ENCODE results near the gene TEX55.
"Not testable (repeated sequence)": the region's sequence is repeated elsewhere in the genome, so short reads cannot be mapped to it uniquely, and the experiment has no call there.

TEX55 gene

DNA sequence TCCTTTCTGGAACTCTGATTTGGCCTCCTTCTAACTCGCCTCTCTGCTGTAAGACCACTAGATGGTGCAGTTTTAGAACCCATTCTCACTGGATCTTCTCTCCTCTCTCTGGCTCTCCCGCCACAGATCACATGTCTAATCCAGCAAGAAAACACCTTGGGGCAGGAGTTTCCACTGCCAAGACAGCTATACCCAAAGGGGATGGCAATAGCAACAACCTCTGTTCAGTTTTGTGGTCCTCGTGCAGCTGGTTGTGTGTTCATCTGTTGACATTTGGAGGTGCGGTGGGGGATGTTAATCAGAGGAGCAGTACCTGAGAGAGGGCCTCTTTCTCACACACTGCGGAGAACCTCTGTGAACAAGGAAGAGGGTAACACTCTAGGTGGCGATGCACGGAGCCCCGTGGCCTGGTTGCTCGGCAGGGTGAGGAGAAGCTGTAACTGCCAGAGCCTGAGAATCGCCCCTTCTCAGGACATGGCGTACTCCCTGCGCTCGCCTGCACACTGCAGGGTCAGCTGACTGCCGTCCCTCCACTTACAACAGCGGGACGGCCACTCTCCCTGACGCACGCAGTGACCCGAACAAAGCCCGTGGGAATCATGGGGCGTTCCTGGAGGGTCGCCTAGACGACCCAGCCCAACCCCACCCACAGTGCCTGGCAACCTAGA is at the start of gene TEX55:
TSS of gene TEX55 (plus strand) at position 666 of the 668 bp plus-strand sequence. CDS start 25 bp downstream, outside the sequence.
- DNase-seq = no peak

DNA sequence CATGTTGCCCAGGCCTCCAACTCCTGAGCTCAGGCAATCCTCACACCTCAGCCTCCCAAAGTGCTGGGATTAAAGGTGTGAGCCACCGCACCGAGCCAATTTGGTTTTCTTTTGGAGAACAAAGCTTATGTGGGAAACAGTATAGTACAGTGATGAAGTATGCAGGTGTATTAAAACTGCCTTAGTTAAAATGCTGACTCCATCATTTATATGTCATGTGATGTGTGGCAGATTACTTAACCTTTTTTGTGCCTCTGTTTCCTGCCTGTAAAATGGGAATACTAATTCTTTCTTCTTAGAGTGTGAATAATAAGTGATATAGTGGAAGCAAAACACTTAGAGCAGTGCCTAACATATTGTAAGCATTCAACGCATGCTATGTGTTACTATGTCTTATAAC is 48.0 kb upstream of the TEX55 start:
- no peak for DNase-seq

DNA sequence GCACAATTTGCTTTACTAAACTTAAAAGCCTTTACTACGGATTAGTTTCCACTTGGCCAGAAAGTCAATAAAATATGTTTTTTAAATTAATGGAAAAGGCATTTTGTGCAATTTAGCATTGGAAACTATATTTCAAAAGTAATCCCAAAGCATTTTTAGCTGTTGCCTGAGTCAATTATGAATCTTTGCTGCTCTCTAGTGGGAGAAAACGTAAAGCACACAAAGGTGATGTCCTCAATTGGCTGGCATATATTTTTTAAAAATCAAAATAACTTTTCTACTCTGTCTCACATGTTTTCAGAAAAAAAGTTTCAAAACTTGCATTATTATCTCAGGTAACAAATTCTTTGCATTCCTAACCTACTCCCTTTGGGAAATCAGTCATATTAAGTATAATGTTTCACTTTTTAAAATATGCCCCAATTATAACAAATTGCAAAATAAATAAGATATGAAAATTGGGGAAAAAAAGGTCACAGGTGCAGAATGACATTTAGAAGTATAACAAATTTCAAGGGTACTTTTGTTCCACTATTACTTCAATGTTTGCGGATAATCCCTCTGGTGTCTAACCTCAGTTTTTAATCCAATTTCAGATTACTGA is 47.2 kb upstream of the TEX55 start:
- no peak for DNase-seq

DNA sequence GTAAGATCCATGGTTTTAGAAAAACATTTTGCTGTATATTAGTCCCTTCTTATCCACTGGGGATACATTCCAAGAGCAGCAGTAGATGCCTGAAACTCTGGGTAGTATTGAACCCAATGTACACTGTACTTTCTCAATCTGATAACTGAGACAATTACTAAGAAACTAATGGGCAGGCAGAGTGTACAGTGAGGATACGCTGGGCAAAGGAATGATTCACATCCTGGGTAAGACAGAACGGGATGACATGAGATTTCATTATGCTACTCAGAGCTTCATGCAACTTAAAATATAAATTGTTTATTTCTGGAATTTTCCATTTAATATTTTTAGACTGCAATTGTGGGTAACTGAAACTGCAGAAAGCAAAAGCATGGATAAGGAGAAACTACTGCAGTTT is 46.2 kb upstream of the TEX55 start:
- DNase-seq = no peak

DNA sequence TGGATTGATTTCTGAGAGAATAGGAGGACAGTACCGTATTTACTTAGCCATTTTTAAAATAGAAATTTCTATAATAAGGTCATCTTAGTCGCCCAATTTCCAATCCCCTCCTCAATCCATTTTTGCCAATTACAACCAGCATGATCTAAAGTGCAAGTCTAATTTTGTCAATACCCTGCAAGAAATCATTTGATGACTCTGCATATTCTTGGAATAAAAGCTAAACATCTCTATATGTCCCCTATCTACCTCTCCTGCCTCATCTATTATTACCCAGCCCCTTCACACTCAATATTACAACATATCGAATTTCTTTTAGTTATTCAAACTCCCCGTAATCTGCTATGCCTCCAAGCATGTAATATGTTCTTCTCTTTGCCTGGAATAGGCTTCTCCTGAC is 41.9 kb upstream of the TEX55 start:
- DNase-seq = no peak

DNA sequence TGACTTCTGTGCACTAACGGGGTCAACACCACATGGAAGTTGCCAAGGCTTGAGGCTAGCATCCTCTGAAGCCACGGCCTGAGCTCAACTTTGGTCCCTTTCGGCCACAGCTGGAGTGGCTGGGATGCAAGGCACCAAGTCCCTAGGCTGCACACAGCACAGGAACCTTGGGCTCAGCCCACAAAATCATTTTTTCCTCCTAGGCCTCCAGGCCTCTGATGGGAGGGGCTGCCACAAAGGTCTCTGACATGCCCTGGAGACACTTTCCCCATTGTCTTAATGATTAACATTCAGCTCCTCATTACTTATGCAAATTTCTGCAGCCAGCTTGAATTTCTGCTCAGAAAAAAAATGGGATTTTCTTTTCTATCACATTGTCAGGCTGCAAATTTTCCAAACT is 27.6 kb upstream of the TEX55 start:
- DNase-seq = not testable (repeated sequence)

DNA sequence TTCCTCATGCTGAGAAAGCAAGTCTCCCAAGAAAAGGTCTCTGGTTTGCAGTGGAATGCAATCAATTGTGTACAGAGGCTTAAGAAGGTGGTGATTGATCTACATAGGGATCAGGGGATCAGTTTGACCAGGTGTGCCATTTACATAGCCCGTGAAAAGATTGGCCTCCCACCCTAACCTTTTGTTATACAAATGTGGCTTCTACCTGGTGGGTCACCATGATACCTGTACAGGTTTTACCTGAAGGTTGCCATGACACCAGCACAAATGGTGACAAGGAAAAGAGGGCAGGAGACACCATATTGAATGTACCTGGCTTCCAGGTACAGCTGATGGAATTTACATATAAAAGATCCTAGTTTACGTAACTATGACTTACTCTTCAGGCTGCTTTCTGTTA is 25.5 kb upstream of the TEX55 start:
- no peak for DNase-seq

DNA sequence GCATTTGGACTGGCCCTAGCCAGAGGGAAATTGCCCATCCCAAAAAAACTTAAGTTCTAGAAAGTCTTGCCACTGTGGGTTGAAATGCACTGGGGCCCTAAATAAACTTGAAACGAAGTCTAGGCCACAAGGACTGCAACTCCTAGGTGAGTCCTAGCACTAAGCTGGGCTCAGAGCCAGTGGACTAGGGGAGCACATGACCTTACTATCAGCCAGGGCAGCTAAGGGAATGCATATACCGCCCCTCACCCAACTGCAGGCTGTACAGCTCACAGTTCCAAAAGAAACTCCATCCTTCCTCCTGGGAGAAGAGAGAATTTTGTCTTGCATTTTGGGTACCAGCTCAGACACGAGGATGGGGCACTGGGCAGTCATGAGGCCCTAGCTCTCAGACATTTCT is 23.6 kb upstream of the TEX55 start:
- DNase-seq = no peak

DNA sequence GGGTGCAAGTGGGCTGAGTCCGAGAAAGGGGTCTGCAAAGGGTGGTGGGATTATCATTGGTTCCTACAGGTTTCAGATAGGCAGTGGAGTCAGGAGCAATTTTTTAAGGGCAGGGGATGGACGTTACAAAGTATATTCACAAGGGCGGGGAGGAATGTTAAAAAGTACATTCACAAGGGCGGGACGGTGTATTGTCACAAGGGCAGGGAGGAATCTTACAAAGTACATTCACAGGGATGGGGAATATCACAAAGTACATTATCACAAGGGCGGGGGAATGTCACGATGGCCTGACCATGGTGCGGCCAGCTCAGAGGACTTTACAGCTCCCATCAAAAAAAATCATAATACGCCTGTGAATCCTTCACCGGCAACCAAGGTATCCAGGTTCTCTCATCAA is 20.6 kb upstream of the TEX55 start:
- no peak for DNase-seq

DNA sequence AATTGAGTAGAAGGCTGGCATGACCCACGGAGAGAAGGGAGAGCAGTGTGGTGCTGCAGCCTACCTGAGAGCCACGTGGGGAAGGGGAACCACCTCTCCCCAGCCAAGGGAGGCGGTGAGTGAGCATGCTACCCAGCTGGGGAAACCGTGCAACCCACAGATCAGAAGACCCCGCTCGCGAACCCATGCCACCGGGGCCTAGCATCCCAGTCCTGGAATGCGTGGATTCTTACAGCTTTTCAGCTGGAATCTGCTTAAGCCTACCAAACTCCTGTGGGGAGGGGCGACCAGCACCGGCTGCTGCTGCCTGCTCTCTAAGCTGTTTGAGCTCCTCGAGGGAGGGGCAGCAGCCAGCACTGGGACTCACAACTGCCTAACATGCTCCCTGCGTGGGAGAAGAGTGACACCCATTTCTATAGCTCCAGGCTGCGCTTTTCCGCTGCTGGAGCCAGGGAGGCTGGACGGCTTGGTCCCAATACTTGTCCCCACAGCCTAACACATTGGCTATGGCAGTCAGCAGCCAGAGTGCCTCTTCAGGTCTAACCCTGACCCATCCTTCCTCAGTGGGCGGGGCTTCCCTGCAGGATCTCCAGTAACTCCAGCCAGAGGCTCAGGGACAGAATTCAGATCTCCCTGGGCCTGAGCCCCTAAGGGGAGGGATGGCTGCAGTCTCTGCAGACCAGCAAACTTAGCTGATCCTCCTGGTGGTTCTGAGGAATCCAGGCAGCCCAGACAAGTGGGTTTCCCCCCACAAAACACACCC is 20.0 kb upstream of the TEX55 start:
- DNase-seq = no peak

DNA sequence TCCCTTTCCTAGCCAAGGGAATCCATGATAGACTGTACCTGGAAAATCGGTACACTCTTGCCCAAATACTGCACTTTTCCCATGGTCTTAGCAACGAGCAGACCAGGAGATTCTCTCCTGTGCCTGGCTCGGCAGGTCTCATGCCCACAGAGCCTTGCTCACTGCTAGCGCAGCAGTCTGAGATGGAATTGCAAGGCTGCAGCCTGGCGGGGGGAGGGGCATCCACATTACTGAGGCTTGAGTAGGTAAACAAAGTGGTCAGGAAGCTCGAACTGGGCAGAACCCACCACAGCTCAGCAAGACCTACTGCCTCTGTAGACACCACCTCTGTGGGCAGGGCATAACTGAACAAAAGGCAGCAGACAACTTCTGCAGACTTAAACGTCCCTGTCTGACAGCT is 15.7 kb upstream of the TEX55 start:
- DNase-seq = not testable (repeated sequence)

DNA sequence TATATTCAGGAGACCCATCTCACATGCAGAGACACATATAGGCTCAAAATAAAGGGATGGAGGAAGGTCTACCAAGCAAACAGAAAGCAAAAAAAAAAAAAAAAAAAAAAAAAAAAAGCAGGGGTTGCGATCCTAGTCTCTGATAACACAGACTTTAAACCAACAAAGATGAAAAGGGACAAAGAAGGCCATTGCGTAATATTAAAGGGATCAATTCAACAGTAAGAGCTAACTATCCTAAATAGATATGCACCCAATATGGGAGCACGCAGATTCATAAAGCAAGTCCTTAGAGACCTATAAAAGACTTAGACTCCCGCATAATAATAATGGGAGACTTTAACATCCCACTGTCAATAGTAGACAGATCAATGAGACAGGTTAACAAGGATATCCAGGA is 13.7 kb upstream of the TEX55 start:
- DNase-seq = not testable (repeated sequence)

DNA sequence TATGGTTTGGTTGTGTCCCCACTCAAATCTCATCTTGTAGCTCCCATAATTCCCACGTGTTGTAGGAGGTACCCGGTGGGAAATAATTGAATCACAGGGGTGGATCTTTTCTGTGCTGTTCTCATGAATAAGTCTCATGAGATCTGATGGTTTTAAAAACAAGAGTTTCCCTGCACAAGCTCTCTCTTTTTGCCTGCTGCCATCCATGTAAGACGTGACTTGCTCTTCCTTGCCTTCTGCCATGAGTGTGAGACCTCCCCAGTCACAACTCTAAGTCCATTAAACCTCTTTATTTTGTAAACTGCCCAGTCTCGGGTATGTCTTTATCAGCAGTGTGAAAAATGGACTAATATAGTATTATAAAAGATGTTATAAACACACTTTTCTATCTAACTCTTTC is 6.6 kb upstream of the TEX55 start:
- DNase-seq = not testable (repeated sequence)

DNA sequence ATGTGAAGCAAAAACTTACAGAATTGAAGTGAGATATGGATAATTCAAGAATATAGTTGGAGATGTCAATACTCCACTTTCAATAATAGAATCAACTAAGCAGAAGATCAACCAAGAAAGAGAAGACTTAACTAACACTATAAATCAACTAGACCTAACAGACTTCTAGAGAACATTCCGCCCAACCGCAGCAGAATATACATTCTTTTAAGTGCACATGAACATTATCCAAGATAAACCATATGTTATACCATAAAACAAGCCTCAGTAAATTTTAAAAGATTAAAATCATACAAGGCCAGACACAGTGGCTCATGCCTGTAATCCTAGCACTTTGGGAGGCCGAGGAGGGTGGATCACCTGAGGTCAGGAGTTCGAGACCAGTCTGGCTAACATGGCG is 5.5 kb upstream of the TEX55 start:
- DNase-seq = no peak

DNA sequence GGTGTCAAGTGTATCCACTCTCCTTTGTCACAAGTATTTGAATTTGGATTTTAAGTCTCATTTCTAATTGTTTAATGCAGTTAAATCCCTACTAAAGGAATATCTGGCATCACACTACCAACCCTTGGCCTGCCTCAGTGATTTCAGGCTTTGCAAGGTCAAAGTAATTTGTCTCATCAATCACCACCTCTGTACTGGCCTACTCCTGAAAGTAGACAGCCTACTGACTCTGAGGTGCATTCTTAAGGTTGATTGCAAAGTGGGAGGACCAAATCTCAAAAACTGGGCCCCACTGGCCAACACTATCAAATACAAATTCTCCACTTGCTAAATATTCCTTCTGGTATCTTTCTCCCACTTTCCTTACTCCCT is 851 bp upstream of the TEX55 start:
- DNase-seq = no peak

DNA sequence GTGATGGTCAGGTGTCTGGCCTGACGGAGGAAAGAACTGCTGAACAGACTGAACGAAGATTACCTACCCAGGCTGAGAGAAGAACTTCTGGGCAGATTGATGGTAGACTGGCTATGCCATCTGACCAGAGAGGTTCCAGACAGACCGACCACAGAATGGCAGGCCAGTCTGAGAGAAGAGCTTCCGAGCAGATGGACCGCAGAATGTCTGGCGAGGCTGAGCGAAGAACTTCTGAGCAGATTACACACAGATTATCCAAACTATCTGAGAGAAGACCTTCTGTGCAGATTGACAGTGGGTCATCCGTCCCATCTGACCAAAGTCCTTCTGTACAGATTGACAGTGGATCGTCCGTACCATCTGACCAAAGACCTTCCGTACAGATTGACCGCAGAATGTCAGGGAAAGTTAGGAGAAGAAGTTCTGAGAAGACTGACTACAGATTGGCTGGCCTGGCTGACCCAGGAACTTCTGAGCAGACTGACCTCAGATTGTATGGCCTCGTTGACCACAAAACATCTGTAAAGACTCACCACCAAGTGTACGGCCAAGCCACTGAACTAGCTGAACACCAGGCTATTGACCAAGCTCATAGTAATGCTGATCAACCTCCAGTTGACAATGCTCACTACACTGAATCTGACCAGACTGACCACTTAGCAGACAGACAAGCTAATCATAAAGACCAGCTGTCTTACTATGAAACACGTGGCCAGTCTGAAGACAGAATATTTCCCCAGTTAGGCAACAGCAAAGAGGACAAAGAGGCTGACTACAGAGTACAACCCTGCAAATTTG is 812 bp downstream of the TEX55 start:
- DNase-seq = no peak

DNA sequence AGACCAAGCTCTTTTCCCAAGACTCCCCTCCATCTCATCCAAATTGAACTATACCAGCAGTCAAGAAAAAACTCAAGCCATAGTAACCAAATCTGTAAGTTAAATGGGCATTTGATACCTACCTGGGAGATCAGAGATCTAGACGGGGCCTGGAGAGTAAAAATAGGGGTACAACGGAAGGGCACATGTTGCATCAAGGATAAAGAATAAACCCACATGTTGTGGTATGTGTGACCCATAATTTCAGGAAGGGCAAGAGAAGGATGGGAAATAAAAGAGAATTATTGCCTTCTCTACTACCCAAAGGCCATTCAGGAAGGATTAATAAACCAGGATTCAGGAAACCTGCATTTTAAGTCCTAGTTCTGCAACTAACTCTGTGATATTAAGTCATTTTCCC is 1.5 kb downstream of the TEX55 start:
- no peak for DNase-seq

DNA sequence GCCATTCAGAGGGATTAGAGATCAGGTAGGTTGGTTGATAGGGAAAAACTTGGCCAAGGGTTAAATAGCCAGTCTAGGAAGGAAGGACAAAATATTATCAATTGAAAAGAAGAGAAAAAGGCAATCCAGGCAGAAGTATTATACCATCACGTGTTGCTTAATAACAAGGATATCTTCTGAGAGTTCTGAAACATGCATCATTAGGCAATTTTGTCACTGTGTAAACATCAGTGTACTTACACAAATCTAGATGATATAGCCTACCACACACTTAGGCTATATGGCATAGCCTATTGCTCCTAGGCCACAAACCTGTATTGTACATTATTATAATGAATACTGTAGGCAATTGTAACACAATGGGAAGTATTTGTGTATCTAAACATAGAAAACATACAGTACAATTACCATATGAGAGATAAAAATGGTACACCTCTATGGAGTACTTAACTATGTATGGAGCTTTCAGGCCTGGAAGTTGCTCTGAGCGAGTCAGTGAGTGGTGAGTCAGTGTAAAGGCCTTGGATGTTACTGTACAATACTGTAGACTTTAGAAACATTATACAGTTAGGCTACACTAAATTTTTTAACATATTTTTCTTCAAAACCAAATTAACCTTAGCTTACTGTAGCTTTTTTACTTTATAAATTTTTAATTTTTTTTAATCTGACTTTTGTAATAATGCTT is 2.7 kb downstream of the TEX55 start:
- no peak for DNase-seq

DNA sequence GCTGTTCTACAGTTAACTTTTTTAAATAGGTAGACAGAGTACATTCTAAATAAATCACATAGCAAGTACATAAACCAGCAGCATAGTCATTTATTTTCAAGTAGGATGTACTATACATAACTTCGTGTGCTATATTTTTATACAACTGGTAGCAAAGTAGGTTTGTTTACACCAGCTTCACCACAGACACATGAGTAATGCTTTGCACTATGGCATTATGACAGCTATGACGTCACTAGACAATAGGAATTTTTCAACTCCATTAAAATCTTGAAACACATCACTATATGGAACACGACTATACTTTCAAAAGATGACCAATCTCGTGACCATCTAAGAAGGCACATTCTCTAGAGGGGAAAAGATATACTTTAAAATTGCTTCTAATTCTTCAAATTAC is 3.5 kb downstream of the TEX55 start:
- DNase-seq = no peak

DNA sequence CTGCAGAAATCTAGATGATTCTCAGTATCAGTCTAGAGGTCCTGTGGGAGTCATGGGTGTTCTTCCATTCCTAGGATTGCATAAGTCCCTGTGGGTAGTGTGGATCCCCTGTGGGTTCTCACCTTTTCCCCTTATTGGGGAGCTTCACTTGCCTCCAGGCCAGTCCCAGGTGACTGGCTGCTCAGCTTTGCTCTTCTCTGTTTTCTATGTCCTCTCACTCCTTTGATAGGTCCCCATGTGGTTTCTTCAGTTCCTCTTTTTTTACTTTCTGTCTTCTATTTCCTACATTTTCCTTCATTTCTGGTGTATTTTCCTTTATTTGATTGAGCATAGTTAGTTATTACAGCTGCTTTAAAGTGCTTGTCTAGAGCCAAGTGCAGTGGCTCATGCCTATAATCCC is 10.9 kb downstream of the TEX55 start:
- DNase-seq = no peak

DNA sequence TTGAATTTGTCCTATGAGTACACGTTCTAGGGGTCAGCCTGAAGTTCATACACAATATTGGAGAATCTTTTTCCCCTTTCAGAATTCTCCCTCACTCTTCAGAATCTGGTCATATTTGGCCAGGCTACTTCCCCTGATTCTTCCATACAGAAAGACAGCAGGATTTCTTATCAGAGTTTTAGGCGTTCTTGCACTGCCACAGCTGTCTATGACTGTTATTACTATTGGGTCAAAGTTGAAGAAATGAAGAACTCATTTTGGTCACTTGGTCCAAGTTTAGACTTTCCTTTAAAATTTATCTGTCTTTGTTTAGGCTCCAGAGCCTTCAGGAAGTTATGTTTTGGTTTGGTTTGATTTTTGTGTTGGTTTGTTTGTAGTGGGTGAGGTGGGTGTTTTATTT is 12.0 kb downstream of the TEX55 start:
- DNase-seq = no peak

DNA sequence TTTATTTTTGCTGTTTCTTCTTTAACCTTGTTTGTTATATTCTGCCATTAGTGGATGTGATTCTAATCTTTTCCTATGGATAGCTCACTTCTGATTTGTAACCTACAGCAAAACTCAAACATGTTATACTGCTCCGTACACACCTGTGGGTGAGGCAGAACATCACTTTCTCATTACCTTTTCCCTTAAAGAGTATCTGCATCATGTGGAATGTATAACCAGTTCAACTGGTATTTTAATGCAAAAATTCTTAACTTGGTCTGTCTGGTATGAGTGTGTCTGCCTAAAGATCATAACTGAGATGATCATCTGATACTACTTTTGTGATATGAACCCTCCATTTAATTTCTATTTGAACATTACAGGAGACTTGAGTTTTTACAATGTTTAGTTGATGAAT is 14.4 kb downstream of the TEX55 start:
- DNase-seq = no peak

DNA sequence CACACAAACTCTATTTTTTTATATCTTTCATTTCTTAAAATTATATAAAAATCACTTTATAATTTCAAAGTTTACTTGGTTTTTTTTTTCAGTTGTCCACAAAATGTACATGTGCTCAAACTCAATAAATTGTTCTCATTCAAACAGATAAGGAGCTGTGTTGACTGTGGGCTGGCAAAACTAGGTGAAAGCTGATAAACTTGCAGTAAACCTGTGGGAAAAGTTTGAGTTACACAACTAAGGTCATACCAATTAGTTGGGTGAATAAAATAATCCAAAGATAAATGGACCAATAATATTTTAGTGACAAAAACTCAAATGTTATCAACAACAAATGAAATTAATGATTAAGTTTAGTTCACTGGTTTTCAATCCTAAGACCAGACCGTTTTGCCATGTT is 14.8 kb downstream of the TEX55 start:
- DNase-seq = no peak

Measured in activated CD4-positive, alpha-beta T cell treated with anti-CD3 and anti-CD28 coated beads, Interleukin-2, amount 50 U/mL, for 1 hour (primary cell).